Spleen (tissue), 7 donors: ENCODE data around the gene DNMT3B.

Experiments
- CTCF ChIP-seq, 11 experiments: fragments of 200-600 bp in 7 of 11; fragments of 450-650 bp in 4 of 11; sonication (generic) in 4 of 11; IDR thresholded peaks in 8 of 11; conservative IDR thresholded peaks in 3 of 11; 1 replicate in 7 of 11; 2 replicates in 4 of 11; pipeline versions ENCODE4 v1.4.0 to v1.8.0; 2016 to 2021; ENCODE audit warnings: antibody characterized with exemption in 11 of 11, inconsistent platforms in 4 of 11, mild to moderate bottlenecking in 1 of 11
- POLR2A ChIP-seq, 3 donors: fragments of 450-650 bp; IDR thresholded peaks; one replicate each; pipeline ENCODE4 v1.5.1; 2017; ENCODE audit warnings: antibody characterized with exemption in 3 of 3, mild to moderate bottlenecking in 1 of 3
- POLR2AphosphoS5 ChIP-seq, 3 donors: sonication (generic); formaldehyde crosslinking; IDR thresholded peaks; one replicate each; pipeline ENCODE4 v1.5.1; 2017; ENCODE audit warnings: antibody characterized with exemption in 3 of 3
- donor health status: DM: no; HTN: no; CAD: no; lungs with moderate emphysema.
- donor health status: DM: no; HTN: no; CAD: no.
- donor health status: DM: no; HTN: no; CAD: no.

GRCh38 chr20:32792731-32793458 is 30.7 kb downstream of the DNMT3B start:
- no peak for TF ChIP-seq CTCF (IDR thresholded peaks at IDR 0.05 in 8 of 11, conservative IDR thresholded peaks at IDR 0.05 in 3 of 11)
- no peak for TF ChIP-seq POLR2A (IDR thresholded peaks at IDR 0.05)
- TF ChIP-seq POLR2AphosphoS5 (IDR thresholded peaks at IDR 0.05) = no peak
